Measurements from ENCODE around the gene MICALL1.

MICALL1 gene

DNA sequence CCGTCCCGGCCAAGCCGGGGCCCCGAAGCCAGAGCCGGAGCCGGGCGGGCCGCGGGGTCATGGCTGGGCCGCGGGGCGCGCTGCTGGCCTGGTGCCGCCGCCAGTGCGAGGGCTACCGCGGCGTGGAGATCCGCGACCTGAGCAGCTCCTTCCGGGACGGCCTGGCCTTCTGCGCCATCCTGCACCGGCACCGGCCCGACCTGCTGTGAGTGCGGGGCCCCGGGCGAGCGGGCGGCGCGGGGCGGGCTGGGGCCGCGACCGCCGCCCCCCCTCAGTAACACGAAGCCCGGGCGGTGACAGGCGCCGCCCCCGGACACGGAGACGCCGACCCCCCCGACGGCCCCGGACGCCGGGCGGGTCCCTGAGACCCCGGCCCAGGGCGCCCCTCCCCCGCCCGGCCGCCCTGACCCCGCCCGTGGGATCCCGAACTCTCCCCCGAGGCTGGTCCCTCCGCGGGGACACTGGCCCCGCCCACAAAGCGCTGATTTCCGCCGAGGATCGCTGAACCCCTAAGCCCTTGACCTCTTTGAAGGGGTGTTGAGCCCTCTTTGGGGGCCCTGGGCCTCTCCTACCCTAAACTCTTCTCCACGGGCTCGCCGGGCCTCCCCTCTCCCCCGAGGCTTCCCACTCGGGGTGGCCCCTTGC, 389 bp downstream of the MICALL1 start:
- DNase-seq (ENCODE audit: low spot score) = no peak

- DNase-seq (ENCODE audit: low spot score) = no peak
Measured at GRCh38 chr22:37907036-37907954, 1.2 kb downstream of the MICALL1 start.

- DNase-seq (ENCODE audit: low spot score) = no peak
Measured at GRCh38 chr22:37909766-37910165, 3.7 kb downstream of the MICALL1 start.

DNA sequence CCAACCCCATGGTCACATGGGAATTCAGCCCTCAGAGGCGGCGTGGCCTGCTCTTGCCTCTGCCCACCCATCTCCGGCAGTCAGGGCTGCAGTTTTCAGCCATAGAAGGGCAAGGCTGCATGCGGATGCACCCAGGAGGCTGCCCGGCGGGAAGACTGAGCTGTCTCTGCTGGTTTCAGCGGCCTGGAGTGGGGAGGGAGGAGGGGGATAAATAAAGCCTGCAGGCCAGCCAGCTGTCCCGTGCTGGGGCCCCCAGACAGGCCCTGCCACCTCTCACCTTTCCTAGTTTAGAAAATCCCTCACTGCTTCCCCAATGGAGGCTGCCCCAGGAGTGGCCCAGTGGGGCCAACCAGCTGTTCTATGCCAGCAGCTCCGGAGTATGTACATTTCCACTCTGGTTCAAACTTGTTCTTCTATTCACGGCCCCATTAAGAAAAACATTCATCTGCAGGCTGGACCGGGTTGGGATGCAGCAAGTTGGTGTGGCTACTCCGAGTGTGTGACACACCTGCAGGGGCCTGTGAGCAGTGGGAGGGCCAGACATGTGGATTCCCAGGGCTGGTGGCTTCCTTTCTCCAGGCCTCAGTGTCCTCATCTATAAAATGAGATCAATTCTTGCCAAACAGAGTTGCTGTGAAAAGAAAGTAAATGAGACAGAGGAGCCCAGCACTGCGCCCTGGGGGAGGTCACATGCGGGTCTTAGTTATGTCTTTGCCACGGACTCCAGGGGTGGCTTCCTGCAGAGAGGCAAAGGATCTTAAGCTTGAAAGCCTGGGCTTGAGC, 5.0 kb downstream of the MICALL1 start:
- no peak for DNase-seq (ENCODE audit: low spot score)

DNA sequence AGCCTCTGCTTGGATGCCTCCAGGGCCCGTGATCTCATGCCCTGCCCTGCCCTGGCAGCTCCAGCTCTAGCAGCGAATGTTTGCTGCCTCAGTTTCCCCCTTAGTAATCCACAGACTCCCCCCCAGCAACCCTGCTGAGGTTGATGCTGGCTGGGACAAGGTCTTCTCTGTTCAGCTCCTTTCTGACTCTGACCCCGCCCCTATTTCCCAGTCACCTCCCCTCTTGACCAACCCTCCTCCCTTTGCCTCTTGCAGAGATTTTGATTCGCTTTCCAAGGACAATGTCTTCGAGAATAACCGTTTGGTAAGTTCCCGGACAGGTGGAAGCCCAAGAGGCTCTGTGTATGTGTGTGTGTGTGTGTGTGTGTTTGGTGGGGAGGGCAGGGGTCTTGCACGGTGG, 5.6 kb downstream of the MICALL1 start:
- no peak for DNase-seq (ENCODE audit: low spot score)

DNA sequence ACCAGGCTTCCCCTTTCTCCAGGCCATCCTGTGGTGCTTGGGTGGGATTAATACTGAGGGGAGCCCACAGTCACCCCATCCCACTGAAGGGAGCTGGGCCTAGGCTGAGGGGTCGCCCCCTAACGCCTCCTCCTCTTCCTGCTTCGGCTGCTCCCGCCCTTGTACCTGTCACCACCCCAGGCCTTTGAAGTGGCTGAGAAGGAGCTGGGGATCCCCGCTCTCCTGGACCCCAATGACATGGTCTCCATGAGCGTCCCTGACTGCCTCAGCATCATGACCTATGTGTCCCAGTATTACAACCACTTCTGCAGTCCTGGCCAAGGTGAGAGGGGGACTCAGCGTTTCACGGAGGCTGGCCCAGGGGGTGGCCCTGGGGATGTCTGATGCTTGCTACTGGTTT, 6.1 kb downstream of the MICALL1 start:
- DNase-seq (ENCODE audit: low spot score) = no peak

DNA sequence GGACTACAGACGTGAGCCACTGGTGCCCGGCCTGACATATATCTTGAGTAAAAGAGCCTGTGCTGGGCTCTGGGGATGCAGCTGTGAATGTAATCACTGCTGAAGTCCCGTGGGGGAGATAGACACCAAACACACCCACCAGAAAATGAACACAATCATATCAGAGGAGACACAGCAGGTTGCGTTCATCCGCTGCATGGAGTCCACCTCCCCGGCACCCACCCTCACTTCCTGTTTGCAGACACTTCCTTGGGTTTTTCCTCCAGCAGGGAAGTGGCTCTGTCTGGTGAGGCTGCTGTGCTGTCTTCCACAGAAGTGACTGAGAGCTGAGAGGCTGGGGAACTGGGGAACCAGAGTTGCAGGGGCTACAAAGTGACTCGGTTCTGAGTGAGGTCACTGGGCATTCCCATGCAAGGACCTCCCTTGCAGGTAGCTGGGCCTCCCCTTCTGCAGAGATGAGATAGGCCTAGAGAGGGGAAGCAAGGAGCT, 7.2 kb downstream of the MICALL1 start:
- DNase-seq (ENCODE audit: low spot score) = no peak

GRCh38 chr22:37916311-37916710, 10.2 kb downstream of the MICALL1 start:
- no peak for DNase-seq (ENCODE audit: low spot score)

DNA sequence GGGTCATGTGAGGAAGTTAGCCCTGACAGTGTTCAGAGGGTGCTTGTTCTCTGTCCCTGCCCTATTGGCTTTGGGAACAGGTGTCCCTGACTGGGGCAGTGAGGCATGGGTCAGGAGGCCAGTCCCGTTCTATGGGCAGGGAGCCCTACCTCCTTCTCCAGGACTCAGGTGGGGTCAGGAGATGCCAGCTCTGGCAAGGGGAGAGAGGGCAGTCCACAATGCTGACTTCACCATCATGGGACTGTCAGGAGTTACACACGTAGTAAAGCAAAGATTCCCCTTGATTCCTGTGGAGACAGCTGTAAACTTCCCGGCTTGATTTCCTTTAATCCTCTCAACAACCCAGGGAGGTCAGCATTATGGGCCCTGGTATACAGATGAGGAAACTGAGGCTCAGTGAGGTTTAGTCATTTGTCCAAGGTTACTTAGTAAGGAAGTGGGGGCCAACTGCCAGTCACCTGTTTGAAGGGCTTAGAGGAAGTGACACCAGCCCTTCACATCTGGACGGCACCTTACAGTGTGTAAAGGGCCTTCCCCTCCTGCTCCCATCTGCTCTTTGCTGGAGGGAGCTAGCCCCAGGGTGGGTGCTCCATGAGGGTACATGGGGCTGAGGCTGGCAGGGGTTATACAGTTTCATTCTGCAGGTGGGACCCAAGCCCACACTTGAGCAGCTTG, 11.9 kb downstream of the MICALL1 start:
- DNase-seq (ENCODE audit: low spot score) = no peak

DNA sequence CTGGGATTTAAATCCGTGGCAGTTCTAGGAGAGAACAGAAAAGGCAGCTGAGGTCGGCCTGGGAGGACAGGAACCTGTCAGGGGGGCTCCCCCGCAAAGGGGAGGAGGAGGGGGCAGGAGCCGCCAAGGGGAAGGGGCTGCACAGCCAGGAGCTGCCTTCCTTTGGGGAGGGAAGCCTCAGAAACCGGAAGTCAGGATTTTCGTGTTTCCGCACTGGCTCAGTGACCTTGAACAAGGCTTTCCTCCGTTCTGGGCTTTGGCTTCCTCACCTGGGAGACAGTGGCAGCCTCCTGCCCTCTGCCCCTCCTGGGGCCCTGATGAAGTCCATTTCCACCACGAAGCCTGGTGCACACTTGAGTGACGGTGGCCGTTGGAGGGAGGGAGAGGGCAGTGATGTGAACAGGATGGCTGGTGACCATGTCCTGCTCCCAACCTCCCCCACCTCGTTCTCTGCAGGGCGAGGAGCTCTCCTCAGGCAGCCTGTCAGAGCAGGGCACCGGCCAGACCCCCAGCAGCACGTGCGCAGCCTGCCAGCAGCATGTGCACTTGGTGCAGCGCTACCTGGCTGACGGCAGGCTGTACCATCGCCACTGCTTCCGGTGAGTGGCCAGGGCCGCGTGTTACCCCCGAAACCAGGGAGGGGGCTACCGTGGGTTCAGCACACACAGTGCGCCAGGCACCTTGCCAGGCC, 12.6 kb downstream of the MICALL1 start:
- DNase-seq (ENCODE audit: low spot score) = no peak

GRCh38 chr22:37920126-37920525, 14.0 kb downstream of the MICALL1 start:
- no peak for DNase-seq (ENCODE audit: low spot score)

GRCh38 chr22:37922191-37922590, 16.1 kb downstream of the MICALL1 start:
- DNase-seq (ENCODE audit: low spot score) = no peak

- DNase-seq (ENCODE audit: low spot score) = no peak
Measured at GRCh38 chr22:37923927-37924326, 17.8 kb downstream of the MICALL1 start.

GRCh38 chr22:37924386-37925065, 18.4 kb downstream of the MICALL1 start:
- DNase-seq (ENCODE audit: low spot score) = no peak

DNA sequence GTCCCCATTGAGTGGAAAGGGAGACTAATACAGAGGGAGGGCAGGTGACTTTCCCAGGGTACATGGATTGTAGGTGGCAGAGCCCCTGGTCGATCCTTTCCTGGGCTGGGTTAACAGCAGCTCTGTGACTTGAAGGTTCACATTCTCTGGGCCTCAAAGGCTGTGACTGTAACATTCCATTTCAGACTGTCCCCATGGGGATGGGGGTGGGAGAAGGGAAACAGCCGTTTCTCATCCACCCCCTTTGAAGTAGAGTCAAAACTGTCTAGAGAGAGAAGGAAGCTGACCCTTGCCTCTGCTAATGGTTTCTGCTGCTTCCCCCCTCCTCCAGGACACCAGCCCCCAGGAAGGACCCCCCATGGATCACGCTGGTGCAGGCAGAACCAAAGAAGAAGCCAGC, 19.2 kb downstream of the MICALL1 start:
- DNase-seq (ENCODE audit: low spot score) = no peak

DNA sequence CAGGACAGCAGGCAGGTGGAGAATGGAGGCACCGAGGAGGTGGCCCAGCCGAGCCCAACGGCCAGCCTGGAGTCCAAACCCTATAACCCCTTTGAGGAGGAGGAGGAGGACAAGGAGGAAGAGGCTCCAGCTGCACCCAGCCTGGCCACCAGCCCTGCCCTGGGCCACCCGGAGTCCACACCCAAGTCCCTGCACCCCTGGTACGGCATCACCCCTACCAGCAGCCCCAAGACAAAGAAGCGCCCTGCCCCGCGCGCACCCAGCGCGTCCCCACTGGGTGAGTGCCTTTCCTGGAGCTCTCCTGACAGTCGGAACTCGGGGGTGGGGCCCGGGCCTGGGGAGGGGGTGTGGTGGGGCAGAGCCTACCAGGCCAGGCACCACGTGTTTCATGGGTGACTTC, 19.7 kb downstream of the MICALL1 start:
- no peak for DNase-seq (ENCODE audit: low spot score)

- no peak for DNase-seq (ENCODE audit: low spot score)
Measured at GRCh38 chr22:37926358-37926757, 20.3 kb downstream of the MICALL1 start.

GRCh38 chr22:37926771-37927636, 20.9 kb downstream of the MICALL1 start:
- no peak for DNase-seq (ENCODE audit: low spot score)

GRCh38 chr22:37927637-37927936, 21.5 kb downstream of the MICALL1 start:
- DNase-seq (ENCODE audit: low spot score) = no peak

DNA sequence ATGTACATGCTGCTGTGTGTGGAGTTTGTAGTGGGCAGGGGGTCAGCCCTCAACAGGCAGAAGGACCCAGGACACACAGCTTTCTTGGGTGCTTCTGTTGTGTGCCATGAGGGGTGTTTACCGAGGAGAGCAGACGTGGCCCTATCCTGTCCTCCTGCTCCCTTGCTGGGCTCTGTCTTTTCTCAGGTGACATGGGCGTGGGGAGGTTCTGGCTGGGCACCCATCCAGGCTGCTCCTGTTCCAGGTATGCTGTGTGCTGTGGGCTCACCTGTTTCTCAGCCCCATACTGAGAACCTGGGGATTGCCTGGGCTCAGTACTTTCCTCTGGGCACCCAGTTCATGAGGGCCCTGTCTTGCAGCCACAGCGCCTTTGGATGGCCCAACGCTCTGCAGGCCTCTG, 23.3 kb downstream of the MICALL1 start:
- no peak for DNase-seq (ENCODE audit: low spot score)
